Natural killer cell (primary cell): ENCODE data around the gene DENND5B. TPM values are rescaled to one million over a fixed set of nuclear protein-coding genes. Genes with fewer than 3 reads are reported as not detected.

Experiments used
- ATAC-seq, 3 donors: fragments of 150-1000 bp in 2 of 3; fragments of 200-7000 bp in 1 of 3; cut with Tn5 transposase; 1 replicate in 1 of 3; 2 replicates in 2 of 3; pipeline ENCODE4 v1.10.0; 2021; ENCODE audit warnings: mild to moderate bottlenecking in 2 of 3, moderate library complexity in 2 of 3
- DNase-seq, 2 donors: peaks; one replicate each; pipeline versions ENCODE4 v3.0.0 to v3.0.0-alpha.2; 2013 to 2021; ENCODE audit warnings: mixed read lengths in 1 of 2
- H3K27ac ChIP-seq: one replicate; pipeline ENCODE4 v1.5.1; 2013; ENCODE audit warnings: mild to moderate bottlenecking, low read length
- H3K27me3 ChIP-seq: one replicate; pipeline ENCODE4 v1.6.1; 2013; ENCODE audit warnings: low read length; ENCODE audit not compliant: control insufficient read depth, insufficient read depth
- H3K36me3 ChIP-seq: one replicate; pipeline ENCODE4 v1.6.1; 2013; ENCODE audit warnings: low read length; ENCODE audit not compliant: control insufficient read depth, insufficient read depth
- H3K4me1 ChIP-seq: one replicate; pipeline ENCODE4 v1.6.1; 2013; ENCODE audit warnings: low read length; ENCODE audit not compliant: control insufficient read depth, insufficient read depth
- H3K4me3 ChIP-seq: one replicate; pipeline ENCODE4 v1.5.1; 2013; ENCODE audit warnings: low read length
- H3K9me3 ChIP-seq: one replicate; pipeline ENCODE4 v1.6.1; 2013; ENCODE audit warnings: low read length; ENCODE audit not compliant: control insufficient read depth, insufficient read depth
- H3K27ac Mint-ChIP-seq, 2 donors: one replicate each; pipeline ENCODE4 v1.8.0; 2022; ENCODE audit warnings: mild to moderate bottlenecking in 2 of 2, mixed read lengths in 2 of 2, moderate library complexity in 1 of 2
- H3K27me3 Mint-ChIP-seq, 2 donors: one replicate each; pipeline ENCODE4 v1.8.0; 2022; ENCODE audit warnings: low read depth in 2 of 2, mixed read lengths in 2 of 2
- H3K36me3 Mint-ChIP-seq: one replicate; pipeline ENCODE4 v1.8.0; 2022; ENCODE audit warnings: mixed read lengths
- H3K4me1 Mint-ChIP-seq, 2 donors: one replicate each; pipeline ENCODE4 v1.8.0; 2022; ENCODE audit warnings: mixed read lengths in 2 of 2
- H3K4me3 Mint-ChIP-seq: one replicate; pipeline ENCODE4 v1.8.0; 2022; ENCODE audit warnings: mild to moderate bottlenecking, moderate library complexity, mixed read lengths
- H3K9me3 Mint-ChIP-seq, 2 donors: one replicate each; pipeline ENCODE4 v1.8.0; 2022; ENCODE audit warnings: mixed read lengths in 2 of 2
- CTCF ChIP-seq: fragments of 200-600 bp; IDR thresholded peaks from one replicate; pipeline ENCODE4 v1.8.0; 2022; ENCODE audit warnings: antibody characterized with exemption
- WGBS: methylation state at CpG from one replicate; pipeline ENCODE4 v1.1.7; 2013; ENCODE audit warnings: missing lambda C conversion rate; ENCODE audit not compliant: insufficient coverage; 5-methylcytosine and 5-hydroxymethylcytosine counted together
- intact Hi-C: fragments of 100-400 bp; cut with micrococcal nuclease; formaldehyde crosslinking; loops from one replicate; pipeline ENCODE4 v1.14.2; 2022
- total RNA-seq, 4 donors: library from RNA; stranded (reverse); fragments of 120-200 nt in 1 of 4; gene quantifications; one replicate each; pipeline versions ENCODE4 v1.2.3 to v1.2.4, GENCODE V29; 2013 to 2022

Gene DENND5B
- total RNA-seq, 3 donors from 2014 or later (not counting 1 experiment from before 2014, with no cell fraction given): 0.52 to 2.4 (median 0.70) TPM

DNA sequence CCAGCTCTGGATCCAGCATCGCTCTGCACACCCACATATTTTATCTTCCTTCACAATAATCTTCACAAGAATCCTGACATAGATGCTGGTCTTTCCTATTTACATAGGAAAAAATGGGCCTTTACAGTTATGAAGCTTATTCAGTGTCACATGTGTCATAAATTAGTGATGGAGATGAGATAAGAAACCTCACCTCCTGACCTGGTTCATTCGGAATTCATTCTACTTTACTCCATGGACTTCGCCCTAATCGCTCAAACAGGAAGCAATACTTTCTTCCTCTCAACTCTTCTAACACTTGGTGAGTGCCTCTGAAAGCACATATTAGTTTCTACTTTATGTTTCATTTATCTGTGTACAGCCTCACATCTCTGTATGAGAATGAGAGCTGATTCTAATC, 253.0 kb downstream of the DENND5B start:
- Mint-ChIP-seq H3K4me3 (no peak overlapping the region), H3K9me3 (no peaks in the 10 kb centered on the region), H3K4me1 (no peaks in the 10 kb centered on the region), H3K27me3 (no peaks in the 10 kb centered on the region), H3K36me3 (no peaks in the 10 kb centered on the region), H3K27ac (no peak overlapping the region)
- WGBS: 45% methylated on average over 4 of the region's 4 CpGs
- intact Hi-C loops: no loop called here
- Histone ChIP-seq H3K9me3 (no peaks in the 10 kb centered on the region), H3K27me3 (no peaks in the 10 kb centered on the region), H3K4me1 (no peaks in the 10 kb centered on the region), H3K4me3 (no peak overlapping the region), H3K27ac (no peak overlapping the region), H3K36me3 (no peaks in the 10 kb centered on the region)
- TF ChIP-seq CTCF: no peak
- ATAC-seq (no peak), DNase-seq (no peak)

Other genes with a start within 250 kb of the DENND5B start
- 1 to 10 TPM; 1.2 to 1.9 (median 1.2) TPM for gene ETFBKMT, start 68.6 kb upstream of the DENND5B start, total RNA-seq
- gene AMN1, start 137.9 kb upstream of the DENND5B start, total RNA-seq: 1 to 10 TPM; 4.6 to 6.9 (median 6.3) TPM